GM20000 (cell line): ENCODE results near the gene IP6K3.

Experiments
- DNase-seq: peaks from one replicate; pipeline ENCODE4 v3.0.0; 2012; ENCODE audit warnings: low spot score
- TF ChIP-seq, protein P1 (sequence below): IDR thresholded peaks from 2 replicates; pipeline ENCODE4 v1.5.1; 2012; ENCODE audit warnings: mild to moderate bottlenecking, control low read depth; ENCODE audit errors: extremely low read depth, missing control alignments

IP6K3 gene

DNA sequence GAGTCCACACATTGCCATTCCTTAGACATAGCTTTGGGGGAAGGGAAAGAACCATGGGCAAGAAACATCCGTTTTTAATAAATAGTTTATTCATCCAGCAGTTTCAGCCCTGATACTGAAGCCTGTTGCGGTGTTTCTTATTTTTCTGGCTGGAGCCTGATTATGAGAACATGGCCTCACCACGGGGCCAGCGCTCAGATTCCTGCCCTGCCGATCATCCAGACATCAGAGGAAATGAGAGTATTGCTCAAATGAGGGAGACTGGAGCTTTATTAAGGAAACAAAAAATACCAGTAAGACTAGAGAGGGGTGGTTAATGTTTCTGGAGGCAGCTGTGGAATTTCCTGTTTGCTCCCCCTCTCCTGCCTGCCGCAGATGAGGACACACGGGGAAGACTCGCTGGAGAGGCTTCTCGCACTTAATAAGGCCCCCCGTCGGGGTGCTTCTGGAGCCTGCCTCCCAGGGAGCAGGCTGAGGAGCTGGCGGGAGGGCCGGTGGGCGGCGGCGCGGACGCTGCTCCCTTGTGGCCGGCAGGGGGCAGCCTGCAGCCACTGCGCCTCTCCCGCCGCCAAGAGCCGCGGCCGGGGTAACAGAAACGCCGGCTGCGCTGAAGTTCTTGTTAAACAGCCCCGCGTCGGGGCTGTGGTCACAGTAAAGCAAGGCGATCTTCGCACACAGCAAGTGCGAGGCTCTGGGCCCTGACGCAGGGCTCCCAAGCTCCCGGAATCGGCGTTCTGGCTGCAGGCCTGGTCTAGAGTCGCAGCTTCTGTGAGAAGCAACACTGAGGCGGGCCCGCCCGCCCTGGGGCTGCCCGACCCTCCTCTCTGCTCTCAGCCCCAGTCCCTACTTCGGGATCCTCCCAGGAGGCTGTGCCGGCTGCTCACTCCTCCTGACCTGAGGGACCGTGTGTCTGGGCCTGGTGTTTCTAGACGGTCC, 24.7 kb upstream of the IP6K3 start:
- DNase-seq: peak; percentile 82
- TF ChIP-seq, protein P1, sequence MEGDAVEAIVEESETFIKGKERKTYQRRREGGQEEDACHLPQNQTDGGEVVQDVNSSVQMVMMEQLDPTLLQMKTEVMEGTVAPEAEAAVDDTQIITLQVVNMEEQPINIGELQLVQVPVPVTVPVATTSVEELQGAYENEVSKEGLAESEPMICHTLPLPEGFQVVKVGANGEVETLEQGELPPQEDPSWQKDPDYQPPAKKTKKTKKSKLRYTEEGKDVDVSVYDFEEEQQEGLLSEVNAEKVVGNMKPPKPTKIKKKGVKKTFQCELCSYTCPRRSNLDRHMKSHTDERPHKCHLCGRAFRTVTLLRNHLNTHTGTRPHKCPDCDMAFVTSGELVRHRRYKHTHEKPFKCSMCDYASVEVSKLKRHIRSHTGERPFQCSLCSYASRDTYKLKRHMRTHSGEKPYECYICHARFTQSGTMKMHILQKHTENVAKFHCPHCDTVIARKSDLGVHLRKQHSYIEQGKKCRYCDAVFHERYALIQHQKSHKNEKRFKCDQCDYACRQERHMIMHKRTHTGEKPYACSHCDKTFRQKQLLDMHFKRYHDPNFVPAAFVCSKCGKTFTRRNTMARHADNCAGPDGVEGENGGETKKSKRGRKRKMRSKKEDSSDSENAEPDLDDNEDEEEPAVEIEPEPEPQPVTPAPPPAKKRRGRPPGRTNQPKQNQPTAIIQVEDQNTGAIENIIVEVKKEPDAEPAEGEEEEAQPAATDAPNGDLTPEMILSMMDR: peak; percentile 79

DNA sequence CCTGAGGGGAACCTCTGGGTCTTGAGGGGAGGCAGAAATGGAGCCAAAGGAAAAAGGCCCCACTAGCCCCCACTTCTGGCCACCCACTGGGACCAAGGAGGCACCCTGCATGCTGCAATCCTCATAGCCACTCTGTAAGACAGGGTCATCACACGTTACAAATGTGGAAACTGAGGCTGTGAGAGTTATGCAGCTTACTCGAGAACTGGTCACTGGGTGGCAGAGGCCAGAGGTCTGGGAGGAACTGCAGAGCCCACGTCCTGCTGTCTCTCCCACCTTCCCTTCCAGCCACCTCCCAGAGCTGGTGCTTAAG, 24.1 kb upstream of the IP6K3 start:
- TF ChIP-seq, protein P1: no peak
- no peak for DNase-seq

DNA sequence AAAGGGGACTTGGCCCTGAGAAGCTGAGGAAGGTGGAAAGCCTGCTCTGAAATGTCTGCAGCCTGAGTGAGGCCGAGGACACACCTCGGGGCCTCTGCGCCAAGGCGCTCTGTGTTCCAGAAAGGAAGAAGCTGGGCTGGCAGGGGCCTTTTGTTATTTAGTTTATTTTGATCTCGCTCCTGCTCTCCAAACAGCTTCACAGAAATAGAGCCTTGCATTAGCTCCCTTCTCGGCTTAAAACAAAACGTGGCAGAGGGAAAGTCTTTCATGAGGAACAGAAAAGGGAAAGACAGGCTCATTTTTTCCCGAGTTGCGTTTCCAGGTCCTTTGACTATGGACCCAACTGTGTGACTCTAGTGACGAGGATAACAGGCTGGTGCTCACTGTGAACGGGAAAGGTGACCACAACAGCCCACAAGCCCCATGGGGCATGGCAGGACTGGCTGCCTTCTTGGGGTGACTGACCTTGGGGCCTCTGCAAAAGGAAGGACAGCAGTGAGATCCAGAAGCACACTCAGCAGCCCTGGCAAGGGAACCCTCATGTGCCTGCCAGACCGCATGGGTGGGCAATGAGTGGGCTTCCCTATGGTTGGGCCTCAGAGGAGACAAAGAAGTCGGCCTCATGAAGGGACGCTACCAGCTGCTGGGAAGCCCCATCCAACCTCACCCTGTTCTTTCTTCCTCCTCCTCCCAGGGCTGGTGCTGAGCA, 23.6 kb upstream of the IP6K3 start:
- no peak for DNase-seq
- TF ChIP-seq, protein P1: no peak

DNA sequence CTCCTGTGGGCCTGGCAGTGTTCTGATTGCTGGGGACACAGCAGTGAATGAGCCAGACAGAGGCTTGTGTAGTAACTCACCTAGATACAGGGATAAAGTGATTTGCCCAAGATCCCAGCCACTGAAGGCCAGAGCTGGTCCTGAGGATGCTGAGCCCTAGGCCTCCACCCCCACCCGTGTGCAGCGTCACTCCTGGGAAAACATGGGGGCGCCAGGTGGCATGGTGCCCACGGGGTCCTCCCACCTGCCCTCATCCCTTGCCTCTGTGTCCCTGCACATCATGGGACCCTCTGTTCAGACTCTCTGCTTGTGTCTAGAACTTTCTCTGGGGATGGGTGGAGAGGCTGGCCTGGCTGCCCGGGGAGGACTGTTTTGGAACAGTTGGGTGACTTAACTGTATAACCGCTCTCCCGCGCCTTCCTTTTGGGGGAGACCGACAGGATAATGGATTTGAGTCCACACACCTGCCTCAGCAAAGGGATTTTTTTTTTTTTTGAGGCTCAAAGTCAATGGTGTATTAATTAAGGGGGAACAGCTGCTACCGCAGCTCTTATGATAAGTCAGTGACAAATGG, 22.6 kb upstream of the IP6K3 start:
- TF ChIP-seq, protein P1: no peak
- DNase-seq: no peak

DNA sequence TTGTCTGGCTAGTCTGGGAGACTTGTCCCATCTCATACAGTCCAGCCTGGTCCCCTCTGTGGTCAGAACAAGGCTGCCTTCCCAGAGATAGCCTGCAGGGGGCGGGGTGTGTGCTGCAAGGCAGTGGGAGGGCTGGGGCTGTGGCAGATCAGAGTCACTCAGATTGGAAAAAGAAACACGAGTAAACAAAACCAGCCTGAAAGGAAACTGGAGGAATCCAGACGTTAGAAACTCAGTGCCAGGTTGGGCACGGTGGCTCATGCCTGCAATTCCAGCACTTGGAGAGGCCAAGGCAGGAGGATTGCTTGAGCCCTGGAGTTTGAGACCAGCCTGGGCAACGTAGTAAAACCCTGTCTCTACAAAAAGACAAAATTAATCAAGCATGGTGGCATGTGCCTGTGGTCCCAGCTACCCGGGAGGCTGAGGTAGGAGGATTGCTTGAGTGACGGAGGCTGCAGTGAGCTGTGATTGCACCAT, 22.0 kb upstream of the IP6K3 start:
- TF ChIP-seq, protein P1: peak; percentile 80
- DNase-seq: peak; percentile 82

DNA sequence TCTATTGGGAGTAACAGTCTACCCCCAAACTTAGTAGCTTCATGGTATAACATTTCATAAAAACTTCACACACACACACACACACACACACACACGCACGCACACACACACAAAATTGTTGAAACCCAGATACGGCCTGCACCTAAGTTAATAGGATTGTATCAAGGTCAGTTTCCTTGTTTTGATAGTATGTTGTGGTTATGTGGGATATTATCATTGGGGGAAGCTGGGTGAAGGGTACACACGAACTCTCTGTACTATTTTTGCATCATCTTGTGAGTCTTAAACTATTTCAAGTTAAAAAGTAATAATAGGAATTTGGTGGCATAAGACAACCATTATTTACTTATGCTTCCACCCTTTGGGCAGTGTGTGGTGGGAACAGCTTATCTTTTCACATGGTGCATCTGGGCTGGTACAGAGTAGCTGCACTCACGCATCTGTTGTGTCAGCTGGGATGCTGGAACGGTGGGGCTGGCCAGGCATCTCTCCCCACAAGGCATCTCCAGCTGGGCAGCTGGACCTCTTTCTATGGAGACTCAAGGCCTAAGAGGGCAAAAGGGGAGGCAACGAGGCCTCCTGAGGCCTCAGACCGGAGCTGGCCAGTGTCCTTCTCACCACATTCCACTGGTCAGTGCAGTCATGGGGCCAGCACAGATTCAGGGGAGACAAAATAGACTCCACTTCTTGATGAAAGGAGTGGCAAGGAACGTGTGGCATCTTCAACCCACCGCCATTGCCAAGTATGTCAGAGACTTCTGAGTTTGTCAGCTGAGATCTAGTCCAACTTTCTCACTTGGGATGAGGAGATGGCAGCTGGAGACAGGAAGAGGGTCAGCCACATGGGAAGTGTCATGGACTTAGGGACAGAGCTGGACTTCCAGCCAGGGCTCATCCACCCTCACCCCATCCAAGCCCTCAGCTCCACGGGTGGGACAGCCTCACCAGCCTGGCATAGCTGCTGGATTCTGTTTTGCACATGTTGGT, 20.5 kb upstream of the IP6K3 start:
- TF ChIP-seq, protein P1: no peak
- no peak for DNase-seq
